ENCODE data around the gene NUP214.

The NUP214 gene

DNA sequence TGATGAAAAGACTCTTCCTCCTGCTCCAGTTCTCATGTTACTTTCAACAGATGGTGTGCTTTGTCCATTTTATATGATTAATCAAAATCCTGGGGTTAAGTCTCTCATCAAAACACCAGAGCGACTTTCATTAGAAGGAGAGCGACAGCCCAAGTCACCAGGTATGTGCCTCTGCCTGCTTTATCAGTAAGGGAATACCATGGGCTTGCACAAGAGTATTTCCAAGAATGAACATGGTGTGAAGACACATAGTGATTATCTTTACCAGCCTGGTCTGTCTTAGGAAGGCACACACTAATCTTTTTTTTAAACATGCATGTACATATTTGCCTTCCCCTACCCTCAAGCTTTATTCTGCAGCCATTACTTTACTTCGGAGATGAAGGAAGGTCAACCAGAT lies 15.2 kb downstream of the NUP214 start:
- Histone ChIP-seq H3K4me3 (ENCODE audit: insufficient read depth, low read length, poor library complexity, severe bottlenecking) (no peak overlapping the region), H3K9me2 (replicated peaks; ENCODE audit: insufficient read depth, low read length) (no peaks in the 10 kb centered on the region), H4K20me1 (ENCODE audit: low read depth, low read length) (no peaks in the 10 kb centered on the region), H3K27me3 (ENCODE audit: low read length) (no peaks in the 10 kb centered on the region), H3F3A (ENCODE audit: insufficient read depth) (no peaks in the 10 kb centered on the region), H3K9ac (ENCODE audit: low read length) (no peak overlapping the region), H3K79me2 (ENCODE audit: insufficient read depth, low read length) (no peaks in the 10 kb centered on the region), H3K4me2 (ENCODE audit: low read depth, low read length, poor library complexity, severe bottlenecking) (no peak overlapping the region), H2AFZ (ENCODE audit: low read depth, low read length, severe bottlenecking) (no peak overlapping the region), H3K36me3 (ENCODE audit: low read length) (peaks cover 26% of the 10 kb centered on the region; the same call in 1 of the 2 replicates), H3K9me3 (ENCODE audit: insufficient read depth, low read length) (no peaks in the 10 kb centered on the region), H3K27ac (ENCODE audit: low read depth, low read length) (no peak overlapping the region)
- no peak for TF ChIP-seq EZH2phosphoT487 (conservative IDR thresholded peaks at IDR 0.05; ENCODE audit: low read length)
- TF ChIP-seq, protein P1, sequence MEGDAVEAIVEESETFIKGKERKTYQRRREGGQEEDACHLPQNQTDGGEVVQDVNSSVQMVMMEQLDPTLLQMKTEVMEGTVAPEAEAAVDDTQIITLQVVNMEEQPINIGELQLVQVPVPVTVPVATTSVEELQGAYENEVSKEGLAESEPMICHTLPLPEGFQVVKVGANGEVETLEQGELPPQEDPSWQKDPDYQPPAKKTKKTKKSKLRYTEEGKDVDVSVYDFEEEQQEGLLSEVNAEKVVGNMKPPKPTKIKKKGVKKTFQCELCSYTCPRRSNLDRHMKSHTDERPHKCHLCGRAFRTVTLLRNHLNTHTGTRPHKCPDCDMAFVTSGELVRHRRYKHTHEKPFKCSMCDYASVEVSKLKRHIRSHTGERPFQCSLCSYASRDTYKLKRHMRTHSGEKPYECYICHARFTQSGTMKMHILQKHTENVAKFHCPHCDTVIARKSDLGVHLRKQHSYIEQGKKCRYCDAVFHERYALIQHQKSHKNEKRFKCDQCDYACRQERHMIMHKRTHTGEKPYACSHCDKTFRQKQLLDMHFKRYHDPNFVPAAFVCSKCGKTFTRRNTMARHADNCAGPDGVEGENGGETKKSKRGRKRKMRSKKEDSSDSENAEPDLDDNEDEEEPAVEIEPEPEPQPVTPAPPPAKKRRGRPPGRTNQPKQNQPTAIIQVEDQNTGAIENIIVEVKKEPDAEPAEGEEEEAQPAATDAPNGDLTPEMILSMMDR (IDR thresholded peaks at IDR 0.05; ENCODE audit: insufficient read depth, low read length, poor library complexity, severe bottlenecking): no peak

DNA sequence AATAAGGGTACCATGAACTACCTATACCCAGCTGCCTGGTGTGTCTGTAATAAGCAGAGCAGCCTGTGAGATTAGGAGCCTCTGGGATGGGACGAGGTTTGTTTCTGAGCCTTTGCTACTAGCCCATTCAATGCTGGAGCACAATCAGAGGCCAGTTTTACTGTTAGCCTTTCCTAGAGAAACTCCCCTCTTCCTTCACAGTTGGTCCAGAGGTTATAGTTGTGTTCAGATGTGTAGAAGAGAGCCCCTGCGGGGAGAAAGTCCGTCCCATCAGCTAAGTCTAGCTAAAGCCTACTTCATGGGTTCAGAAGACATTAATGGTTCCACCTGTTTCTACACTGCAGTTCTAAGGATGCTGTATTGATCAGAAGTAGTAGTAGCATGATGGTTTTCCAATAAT lies 16.8 kb downstream of the NUP214 start:
- Histone ChIP-seq H3K79me2 (ENCODE audit: insufficient read depth, low read length) (no peaks in the 10 kb centered on the region), H2AFZ (ENCODE audit: low read depth, low read length, severe bottlenecking) (no peak overlapping the region), H3K9me2 (replicated peaks; ENCODE audit: insufficient read depth, low read length) (no peaks in the 10 kb centered on the region), H3K27ac (ENCODE audit: low read depth, low read length) (no peak overlapping the region), H3F3A (ENCODE audit: insufficient read depth) (no peaks in the 10 kb centered on the region), H3K4me3 (ENCODE audit: insufficient read depth, low read length, poor library complexity, severe bottlenecking) (no peak overlapping the region), H3K27me3 (ENCODE audit: low read length) (no peaks in the 10 kb centered on the region), H4K20me1 (ENCODE audit: low read depth, low read length) (no peaks in the 10 kb centered on the region), H3K9me3 (ENCODE audit: insufficient read depth, low read length) (no peaks in the 10 kb centered on the region), H3K4me2 (ENCODE audit: low read depth, low read length, poor library complexity, severe bottlenecking) (no peak overlapping the region), H3K9ac (ENCODE audit: low read length) (no peak overlapping the region), H3K36me3 (ENCODE audit: low read length) (peaks cover 30% of the 10 kb centered on the region; the same call in 1 of the 2 replicates)
- TF ChIP-seq, protein P1 (IDR thresholded peaks at IDR 0.05; ENCODE audit: insufficient read depth, low read length, poor library complexity, severe bottlenecking): no peak
- no peak for TF ChIP-seq EZH2phosphoT487 (conservative IDR thresholded peaks at IDR 0.05; ENCODE audit: low read length)

DNA sequence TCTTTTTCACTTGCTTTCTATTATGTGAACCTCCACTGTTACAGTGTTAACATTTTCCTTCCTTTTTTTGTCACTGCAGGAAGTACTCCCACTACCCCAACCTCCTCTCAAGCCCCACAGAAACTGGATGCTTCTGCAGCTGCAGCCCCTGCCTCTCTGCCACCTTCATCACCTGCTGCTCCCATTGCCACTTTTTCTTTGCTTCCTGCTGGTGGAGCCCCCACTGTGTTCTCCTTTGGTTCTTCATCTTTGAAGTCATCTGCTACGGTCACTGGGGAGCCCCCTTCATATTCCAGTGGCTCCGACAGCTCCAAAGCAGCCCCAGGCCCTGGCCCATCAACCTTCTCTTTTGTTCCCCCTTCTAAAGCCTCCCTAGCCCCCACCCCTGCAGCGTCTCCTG lies 18.8 kb downstream of the NUP214 start:
- no peak overlapping the region for H2AFZ ChIP-seq (ENCODE audit: low read depth, low read length, severe bottlenecking)
- no peaks in the 10 kb centered on the region for H3K9me3 ChIP-seq (ENCODE audit: insufficient read depth, low read length)
- H3K4me3 ChIP-seq (ENCODE audit: insufficient read depth, low read length, poor library complexity, severe bottlenecking): no peak overlapping the region
- H3K79me2 ChIP-seq (ENCODE audit: insufficient read depth, low read length): no peaks in the 10 kb centered on the region
- no peaks in the 10 kb centered on the region for H3K27me3 ChIP-seq (ENCODE audit: low read length)
- H3K36me3 ChIP-seq (ENCODE audit: low read length): peaks cover 39% of the 10 kb centered on the region; the same call in 1 of the 2 replicates
- no peak overlapping the region for H3K9ac ChIP-seq (ENCODE audit: low read length)
- TF ChIP-seq, protein P1 (IDR thresholded peaks at IDR 0.05; ENCODE audit: insufficient read depth, low read length, poor library complexity, severe bottlenecking): no peak
- TF ChIP-seq EZH2phosphoT487 (conservative IDR thresholded peaks at IDR 0.05; ENCODE audit: low read length): no peak
- no peaks in the 10 kb centered on the region for H4K20me1 ChIP-seq (ENCODE audit: low read depth, low read length)
- H3F3A ChIP-seq (ENCODE audit: insufficient read depth): no peaks in the 10 kb centered on the region
- H3K27ac ChIP-seq (ENCODE audit: low read depth, low read length): no peak overlapping the region
- H3K9me2 ChIP-seq (replicated peaks; ENCODE audit: insufficient read depth, low read length): no peaks in the 10 kb centered on the region
- H3K4me2 ChIP-seq (ENCODE audit: low read depth, low read length, poor library complexity, severe bottlenecking): no peak overlapping the region

Data from SU-DHL-6 (cell line).